ENCODE measurements around the gene SPAAR. TPM values are rescaled to one million over a fixed set of nuclear protein-coding genes. Genes with fewer than 3 reads are reported as not detected.
"Not testable (repeated sequence)": the region's sequence is repeated elsewhere in the genome, so short reads cannot be mapped to it uniquely, and the experiment has no call there.

Gene SPAAR
- total RNA-seq, 2 donors from 2014 or later = 7.6 to 13.1 TPM

DNA sequence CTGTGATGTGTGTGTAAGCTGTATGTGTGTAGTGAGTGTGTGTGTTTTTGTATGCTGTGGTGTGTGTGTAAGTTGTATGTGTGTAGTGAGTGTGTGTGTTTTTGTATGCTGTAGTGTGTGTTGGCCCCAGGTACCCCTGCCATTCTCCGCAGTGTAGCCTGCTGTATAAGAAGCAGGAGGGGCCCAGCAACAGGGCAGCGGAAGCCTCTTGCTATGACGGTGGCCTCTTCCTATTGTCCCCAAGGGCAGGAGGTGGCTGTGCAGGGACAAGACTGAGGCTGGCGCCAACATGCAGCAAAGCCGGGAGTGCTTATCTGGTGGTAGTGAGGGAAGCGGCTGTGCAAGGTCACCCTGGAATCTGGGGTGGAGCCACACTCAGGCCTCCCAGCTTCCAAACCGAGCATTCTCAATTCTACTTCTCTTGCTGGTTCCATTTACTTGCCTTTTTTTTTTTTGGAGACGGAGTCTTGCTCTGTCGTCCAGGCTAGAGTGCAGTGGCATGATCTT is 5.1 kb downstream of the SPAAR start:
- ATAC-seq (peak; percentile 86 to 92), DNase-seq (peak; percentile 85)
- intact Hi-C loops (cut with DNase I) = no loop called here

DNA sequence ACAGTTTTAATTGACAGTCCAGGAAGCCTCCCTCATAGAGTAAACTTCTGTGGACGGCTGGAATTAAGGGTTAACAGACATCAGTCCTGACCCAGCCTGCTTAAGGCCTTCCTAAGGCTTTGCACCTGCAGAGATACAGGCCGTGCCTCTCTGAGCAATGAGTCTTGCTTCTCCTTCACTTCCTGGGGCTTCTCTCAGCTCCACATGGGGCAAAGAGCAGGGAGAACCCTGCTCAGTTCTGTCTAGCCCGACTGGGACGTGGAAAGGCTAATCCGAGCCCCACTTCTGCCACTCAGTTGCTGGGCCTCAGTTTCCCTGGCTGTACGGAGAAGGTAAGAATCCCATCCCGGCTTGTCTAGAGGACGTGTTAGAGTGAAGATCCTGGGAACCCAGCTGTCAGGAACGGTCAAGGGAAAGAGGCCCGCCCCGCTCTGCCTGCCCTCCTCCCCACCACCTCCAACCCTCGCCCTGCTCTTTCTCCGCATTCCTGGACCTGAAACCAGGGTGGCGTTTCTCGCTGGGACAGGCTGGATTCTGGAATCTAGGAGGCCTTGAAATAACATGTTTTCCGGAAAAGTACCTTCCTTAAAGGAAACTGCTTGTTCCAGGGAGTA is 6.5 kb downstream of the SPAAR start:
- intact Hi-C loops (cut with DNase I) = no loop called here
- ATAC-seq (no peak), DNase-seq (peak; percentile 53)

- intact Hi-C loops (cut with DNase I) = no loop called here
- ATAC-seq = no peak
Observed at GRCh38 chr9:35917261-35917660, 8.0 kb downstream of the SPAAR start.

DNA sequence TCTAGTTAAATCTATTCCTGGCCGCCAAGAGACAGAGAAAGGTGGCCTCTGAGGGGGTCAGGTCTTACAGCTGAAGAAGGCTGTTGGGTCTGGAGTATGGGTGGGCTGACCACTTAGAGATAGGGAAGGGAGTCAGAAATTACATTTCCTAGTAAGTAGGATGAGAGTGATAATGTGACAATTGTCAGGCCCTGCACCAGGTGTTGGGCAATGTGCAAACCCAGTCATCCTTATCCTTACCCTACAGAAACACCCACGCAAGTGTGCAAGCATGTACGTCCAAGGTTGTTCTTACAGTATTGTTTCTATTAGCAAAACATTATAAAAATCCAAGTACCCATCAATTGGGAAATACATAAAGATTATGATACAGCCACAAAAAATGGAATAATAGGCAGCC is 9.5 kb downstream of the SPAAR start:
- DNase-seq = no peak
- ATAC-seq = no peak
- intact Hi-C loops (cut with DNase I) = no loop called here

More at GRCh38 chr9:35917261-35917660, 8.0 kb downstream of the SPAAR start:
- DNase-seq = no peak

GRCh38 chr9:35919212-35920008 is 10.1 kb downstream of the SPAAR start:
- no peak for ATAC-seq
- intact Hi-C loops (cut with DNase I) = no loop called here
- DNase-seq = no peak

DNA sequence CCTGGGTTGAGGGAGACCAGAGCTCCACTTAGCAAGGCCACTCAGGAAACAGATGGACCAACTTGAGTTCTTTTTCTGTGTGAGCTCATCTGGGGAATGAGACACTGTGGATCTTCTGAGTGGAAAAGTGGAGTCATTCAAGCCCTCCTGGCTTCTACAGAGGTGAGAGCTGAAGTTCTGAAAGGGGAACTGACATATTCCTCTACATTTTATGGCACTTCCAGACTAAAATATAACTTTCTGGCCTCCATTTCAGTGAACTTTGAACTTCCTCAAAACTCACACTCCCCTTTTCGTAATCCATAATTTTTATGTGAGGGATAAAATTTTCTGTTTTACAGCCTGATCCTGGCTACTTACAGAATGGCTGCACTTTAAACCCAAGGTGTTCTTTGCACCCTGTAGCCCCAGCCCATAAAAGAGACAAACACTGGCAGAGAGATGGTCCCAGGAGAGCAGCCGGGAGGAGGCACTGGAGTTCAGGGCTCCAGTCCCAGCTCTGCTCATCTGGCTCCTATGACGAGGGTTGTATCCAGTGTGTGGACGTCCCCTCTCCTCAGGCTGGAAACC is 10.8 kb downstream of the SPAAR start:
- intact Hi-C loops (cut with DNase I) = no loop called here
- DNase-seq (no peak), ATAC-seq (no peak)

DNA sequence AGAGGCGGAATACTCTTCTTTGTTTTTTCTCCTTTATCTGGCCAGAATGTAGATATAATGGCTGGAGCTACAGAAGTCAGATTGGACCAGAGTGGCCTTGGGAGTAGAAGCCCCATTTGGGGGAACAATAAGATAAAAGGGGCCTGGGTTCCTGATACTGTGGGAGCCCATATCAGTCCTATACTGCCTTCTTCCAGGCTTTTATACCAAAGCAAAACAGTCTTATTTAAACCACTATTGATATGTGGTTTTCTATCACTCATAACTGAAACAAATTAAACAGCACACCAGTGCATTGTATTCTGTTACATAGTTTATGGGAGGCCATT is 14.3 kb downstream of the SPAAR start:
- intact Hi-C loops (cut with DNase I) = no loop called here
- DNase-seq = no peak

DNA sequence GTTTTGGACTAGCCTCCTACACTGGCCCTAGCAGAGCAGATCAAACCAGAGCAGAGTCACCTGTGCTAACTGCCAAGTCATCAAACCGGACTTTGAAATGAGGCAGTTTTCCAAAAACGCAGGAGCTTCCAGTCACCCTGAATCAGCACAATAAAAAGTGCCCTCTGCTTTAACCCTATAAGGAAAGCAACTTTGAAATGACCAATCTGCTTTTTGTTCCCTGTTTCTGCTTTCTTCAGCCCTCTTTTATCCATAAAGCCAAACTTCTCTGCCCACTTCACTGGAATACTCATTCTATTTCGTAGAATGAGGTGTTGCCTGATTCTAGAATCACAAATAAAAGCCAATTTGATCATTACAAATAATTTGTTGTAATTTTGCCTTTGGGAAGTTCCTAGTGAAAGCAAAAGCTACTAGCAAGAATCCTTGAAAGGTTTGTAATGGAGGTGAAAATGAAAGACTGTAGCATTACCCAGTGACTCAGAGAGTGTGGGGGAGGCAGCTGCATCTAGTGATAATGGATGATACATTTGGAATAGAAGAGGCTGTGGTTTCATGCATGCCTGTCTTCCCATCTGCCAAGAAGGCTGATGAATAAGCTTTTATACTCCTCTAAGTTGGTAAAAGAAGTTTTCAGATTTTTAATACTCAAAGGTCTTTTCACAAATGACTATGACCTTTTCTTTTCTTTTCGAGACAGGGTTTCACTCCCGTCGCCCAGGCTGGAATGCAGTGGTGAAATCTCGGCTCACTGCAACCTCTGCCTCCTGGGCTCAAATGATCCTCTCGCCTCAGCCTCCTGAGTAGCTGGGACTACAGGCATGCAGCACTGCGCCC is 14.9 kb downstream of the SPAAR start:
- no peak for DNase-seq
- ATAC-seq = peak; percentile 65 to 97
- intact Hi-C loops (cut with DNase I) = no loop called here

More for the DNA sequence above, 14.3 kb downstream of the SPAAR start:
- no peak for ATAC-seq

DNA sequence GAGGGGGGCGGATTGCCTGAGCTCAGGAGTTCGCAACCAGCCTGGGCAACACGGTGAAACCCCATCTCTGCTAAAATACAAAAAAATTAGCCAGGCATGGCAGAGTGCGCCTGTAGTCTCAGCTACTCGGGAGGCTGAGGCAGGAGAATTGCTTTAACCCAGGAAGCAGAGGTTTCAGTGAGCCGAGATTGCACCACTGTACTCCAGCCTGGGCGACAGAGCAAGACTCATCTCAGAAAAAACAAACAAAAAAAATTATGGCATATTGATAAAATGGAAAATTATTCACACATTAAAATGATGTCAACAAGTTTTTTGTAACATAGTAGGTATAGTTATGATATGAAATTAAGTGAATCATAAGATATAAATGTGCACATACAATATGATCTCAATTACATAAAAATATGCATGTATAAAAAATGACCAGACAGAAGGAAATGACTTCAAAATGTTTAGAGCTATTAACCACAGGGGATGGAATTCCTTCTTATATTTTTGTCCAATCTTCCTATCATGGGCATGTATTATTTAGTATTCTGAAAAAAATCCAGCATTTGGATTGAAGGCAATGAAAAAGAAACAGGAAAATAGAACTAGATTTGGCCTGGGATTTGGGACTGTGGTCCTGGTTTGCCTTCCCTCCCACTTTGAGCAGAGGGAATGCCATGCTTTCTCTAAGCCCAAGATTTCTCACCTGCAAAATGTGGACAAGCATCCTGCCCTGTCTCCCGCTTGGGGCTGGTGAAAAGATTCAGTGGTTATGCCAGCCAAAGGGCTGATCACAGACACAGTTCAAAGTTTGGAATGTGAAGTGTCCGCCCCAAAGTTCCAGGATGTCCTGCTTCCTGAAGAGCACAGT is 19.5 kb downstream of the SPAAR start:
- DNase-seq (no peak), ATAC-seq (peak in 1 of 2 donors; percentile 23)
- intact Hi-C loops (cut with DNase I) = no loop called here

- intact Hi-C loops (cut with DNase I) = no loop called here
- no peak for ATAC-seq
- DNase-seq = no peak
Observed at GRCh38 chr9:35929453-35929718, 20.1 kb downstream of the SPAAR start.

GRCh38 chr9:35930521-35930920 is 21.2 kb downstream of the SPAAR start:
- DNase-seq = no peak
- intact Hi-C loops (cut with DNase I) = no loop called here
- no peak for ATAC-seq

- no peak for DNase-seq
- intact Hi-C loops (cut with DNase I) = no loop called here
- ATAC-seq = no peak
Observed at GRCh38 chr9:35930989-35931388, 21.7 kb downstream of the SPAAR start.

DNA sequence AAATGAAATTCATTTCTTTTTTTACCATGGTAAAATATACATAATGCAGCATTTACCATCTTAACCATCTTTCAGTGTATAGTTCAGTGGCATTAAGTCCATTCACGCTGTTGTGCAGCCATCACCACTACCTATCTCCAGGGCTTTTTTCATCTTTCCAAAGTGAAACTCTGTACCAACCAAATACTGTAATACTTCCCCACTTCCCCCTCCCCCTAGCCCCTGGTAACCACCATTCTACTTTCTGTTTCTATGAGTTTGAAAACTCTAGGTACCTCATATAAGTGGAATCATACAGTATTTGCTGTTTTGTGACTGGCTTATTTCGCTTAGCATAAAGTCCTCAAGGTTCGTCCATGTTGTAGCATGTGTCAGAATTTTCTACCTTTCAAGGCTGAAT is 23.4 kb downstream of the SPAAR start:
- no peak for DNase-seq
- intact Hi-C loops (cut with DNase I) = no loop called here
- no peak for ATAC-seq

GRCh38 chr9:35933550-35934067 is 24.3 kb downstream of the SPAAR start:
- intact Hi-C loops (cut with DNase I) = no loop called here
- DNase-seq (no peak), ATAC-seq (peak in 1 of 2 donors; percentile 41)

DNA sequence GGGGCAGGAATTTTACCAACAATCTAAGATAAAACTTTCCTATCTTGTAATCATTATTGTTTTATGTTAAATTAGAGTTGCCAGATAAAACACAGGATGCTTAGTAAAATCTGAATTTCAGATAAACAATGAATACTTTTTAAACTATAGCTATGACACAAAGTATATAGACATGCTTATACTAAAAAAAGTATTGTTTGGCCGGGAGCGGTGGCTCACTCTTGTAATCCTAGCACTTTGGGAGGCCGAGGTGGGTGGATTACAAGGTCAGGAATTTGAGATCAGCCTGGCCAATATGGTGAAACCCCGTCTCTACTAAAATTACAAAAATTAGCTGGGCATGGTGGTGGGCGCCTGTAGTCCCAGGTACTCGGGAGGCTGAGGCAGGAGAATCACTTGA is 24.8 kb downstream of the SPAAR start:
- ATAC-seq; intact Hi-C loops (cut with DNase I); DNase-seq: not testable (repeated sequence)

DNA sequence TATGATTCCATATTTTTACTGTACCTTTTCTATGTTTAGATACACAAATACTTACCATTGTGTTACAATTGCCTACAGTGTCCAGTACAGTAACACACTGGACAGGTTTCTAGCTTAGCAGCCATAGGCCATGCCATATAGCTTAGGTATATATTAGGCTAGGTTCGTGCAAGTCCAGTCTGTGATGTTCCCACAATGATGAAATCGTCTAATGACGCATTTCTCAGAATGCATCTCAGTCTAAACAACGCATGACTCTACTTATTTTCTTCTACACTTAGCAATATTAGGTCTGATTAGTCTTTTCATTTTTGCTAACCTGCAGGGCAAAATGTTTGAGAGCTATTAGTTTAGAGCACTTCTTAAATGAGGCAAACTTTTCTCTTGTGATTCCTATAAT is 26.0 kb downstream of the SPAAR start:
- ATAC-seq (no peak), DNase-seq (no peak)
- intact Hi-C loops (cut with DNase I) = no loop called here

GRCh38 chr9:35935755-35936509 is 26.6 kb downstream of the SPAAR start:
- DNase-seq (no peak), ATAC-seq (no peak)
- intact Hi-C loops (cut with DNase I) = no loop called here

GRCh38 chr9:35937227-35937626 is 27.9 kb downstream of the SPAAR start:
- DNase-seq (no peak), ATAC-seq (no peak)
- intact Hi-C loops (cut with DNase I) = no loop called here

Data from left cardiac atrium (tissue), 4 donors.